HepG2 (cell line): ENCODE results near the gene NCMAP. TPM values are rescaled to one million over a fixed set of nuclear protein-coding genes. Genes with fewer than 3 reads are reported as not detected.

ENCODE experiments used
- ATAC-seq: fragments of 200-7000 bp; cut with Tn5 transposase; 3 replicates; pipeline ENCODE4 v1.9.1; 2020; ENCODE audit warnings: mild to moderate bottlenecking, moderate library complexity
- BruUV-seq: library from RNA; stranded (reverse); fragments of 400-500 nt; replicated peaks from 2 replicates; lab custom pipeline; 2021; lab: Mats Ljungman, UMichigan
- CTCF ChIA-PET: fragments of 300-600 bp; formaldehyde crosslinking; extraction: SDS; loops from one replicate; lab custom pipeline; 2021; ENCODE audit warnings: low total read pairs, inconsistent platforms, low intra/inter-chr PET ratio; lab: Yijun Ruan, JAX
- POLR2A ChIA-PET: fragments of 350-600 bp; sonication (Branson Sonifier 250); formaldehyde crosslinking; loops from one replicate; lab custom pipeline; 2020; ENCODE audit warnings: antibody characterized with exemption, inconsistent platforms; lab: Yijun Ruan, JAX
- DNase-seq: peaks from one replicate; pipeline ENCODE4 v3.0.0-alpha.2; 2015; ENCODE audit warnings: low spot score
- FAIRE-seq: peaks from 3 replicates; lab custom pipeline; 2011; peaks lifted over from hg19 to GRCh38; lab: Jason Lieb, UNC
- H2AFZ ChIP-seq: one replicate; pipeline ENCODE4 v1.6.1; 2011; ENCODE audit warnings: low read length, inconsistent platforms
- H3K27ac ChIP-seq: fragments of 300-600 bp; 3 replicates; pipeline ENCODE4 v1.8.0; 2011; ENCODE audit warnings: mixed run types, mild to moderate bottlenecking, mixed read lengths, low read length, inconsistent platforms; ENCODE audit not compliant: insufficient read depth; ENCODE audit errors: extremely low read length
- H3K27me3 ChIP-seq, 2 experiments: fragments of 200-600 bp in 1 of 2; 2 replicates in 1 of 2; 3 replicates in 1 of 2; pipeline versions ENCODE4 v1.6.0 to v1.8.0; 2011; ENCODE audit warnings: low read length in 2 of 2, mild to moderate bottlenecking in 2 of 2, moderate library complexity in 2 of 2, inconsistent platforms in 1 of 2; ENCODE audit not compliant: insufficient read depth in 2 of 2, control insufficient read depth in 1 of 2
- H3K36me3 ChIP-seq, 2 experiments: fragments of 200-600 bp in 1 of 2; replicated peaks in 1 of 2; 2 replicates in 1 of 2; 3 replicates in 1 of 2; pipeline versions ENCODE4 v1.5.1 to v1.8.0; 2011; ENCODE audit warnings: low read length in 2 of 2, inconsistent platforms in 1 of 2; ENCODE audit not compliant: insufficient read depth in 2 of 2, control insufficient read depth in 1 of 2
- H3K4me1 ChIP-seq: 2 replicates; pipeline ENCODE4 v1.5.1; 2012; ENCODE audit warnings: low read length, inconsistent platforms; ENCODE audit not compliant: insufficient read depth
- H3K4me2 ChIP-seq: 2 replicates; pipeline ENCODE4 v1.6.0; 2011; ENCODE audit warnings: low read depth, low read length, inconsistent platforms
- H3K4me3 ChIP-seq, 3 experiments: fragments of 200-600 bp in 1 of 3; sonication (generic), shearing (Covaris generic) in 1 of 3; replicated peaks in 1 of 3; 2 replicates each; pipeline ENCODE4 v1.5.1; 2011 to 2016; ENCODE audit warnings: low read length in 3 of 3, inconsistent platforms in 2 of 3, low read depth in 2 of 3, mild to moderate bottlenecking in 2 of 3, control low read depth in 1 of 3, mixed read lengths in 1 of 3; ENCODE audit not compliant: insufficient read depth in 1 of 3
- H3K79me2 ChIP-seq: one replicate; pipeline ENCODE4 v1.6.1; 2011; ENCODE audit warnings: low read length, inconsistent platforms; ENCODE audit not compliant: insufficient read depth
- H3K9ac ChIP-seq: 2 replicates; pipeline ENCODE4 v1.6.0; 2011; ENCODE audit warnings: mild to moderate bottlenecking, low read depth, low read length, inconsistent platforms; ENCODE audit not compliant: insufficient read depth
- H3K9me3 ChIP-seq: 2 replicates; pipeline ENCODE4 v1.5.1; 2012; ENCODE audit warnings: mild to moderate bottlenecking, low read length
- H4K20me1 ChIP-seq: 2 replicates; pipeline ENCODE4 v1.6.0; 2011; ENCODE audit warnings: inconsistent platforms, mild to moderate bottlenecking, low read length, moderate library complexity; ENCODE audit not compliant: insufficient read depth
- EED ChIP-seq: sonication (generic); formaldehyde crosslinking; IDR thresholded peaks from 2 replicates; pipeline ENCODE4 v1.5.0; 2020; ENCODE audit warnings: mild to moderate bottlenecking, missing genetic modification reagents
- FLYWCH1 ChIP-seq: sonication (generic); formaldehyde crosslinking; IDR thresholded peaks from 2 replicates; pipeline ENCODE4 v1.8.1; 2023; ENCODE audit warnings: mild to moderate bottlenecking, missing genetic modification reagents
- HNRNPH1 ChIP-seq: fragments of 200-400 bp; formaldehyde crosslinking; optimal IDR thresholded peaks from 2 replicates; pipeline ENCODE3; 2017; ENCODE audit warnings: mild to moderate bottlenecking, low read depth, low read length
- HNRNPUL1 ChIP-seq: fragments of 200-400 bp; formaldehyde crosslinking; IDR thresholded peaks from 2 replicates; pipeline ENCODE4 v1.6.1; 2017; ENCODE audit warnings: low read depth, mild to moderate bottlenecking, low read length, moderate library complexity
- JUNB ChIP-seq: sonication (generic); formaldehyde crosslinking; IDR thresholded peaks from 2 replicates; pipeline ENCODE4 v1.8.0; 2022; ENCODE audit warnings: missing genetic modification reagents, mild to moderate bottlenecking, borderline replicate concordance
- KAT8 ChIP-seq: IDR thresholded peaks from 2 replicates; pipeline ENCODE4 v1.6.1; 2016; ENCODE audit warnings: missing genetic modification reagents, missing compliant biosample characterization
- NFIC ChIP-seq: IDR thresholded peaks from 2 replicates; pipeline ENCODE4 v1.6.1; 2012; ENCODE audit warnings: mild to moderate bottlenecking, low read length, inconsistent platforms
- PRMT3 ChIP-seq: sonication (generic); formaldehyde crosslinking; IDR thresholded peaks from 2 replicates; pipeline ENCODE4 v1.8.1; 2022; ENCODE audit warnings: low read depth, mild to moderate bottlenecking, moderate library complexity, missing genetic modification reagents, borderline replicate concordance
- TEAD3 ChIP-seq: optimal IDR thresholded peaks from 2 replicates; pipeline ENCODE3; 2016; ENCODE audit warnings: borderline replicate concordance
- ZC3H13 ChIP-seq: sonication (generic); formaldehyde crosslinking; IDR thresholded peaks from 2 replicates; pipeline ENCODE4 v1.8.1; 2023; ENCODE audit warnings: mild to moderate bottlenecking, missing genetic modification reagents, moderate library complexity
- ZNF317 ChIP-seq: sonication (generic); formaldehyde crosslinking; IDR thresholded peaks from 2 replicates; pipeline ENCODE4 v1.5.0; 2020; ENCODE audit warnings: mild to moderate bottlenecking, missing genetic modification reagents
- ZNF329 ChIP-seq: sonication (generic); formaldehyde crosslinking; IDR thresholded peaks from 2 replicates; pipeline ENCODE4 v1.9.0; 2021; ENCODE audit warnings: low read depth, mild to moderate bottlenecking, missing genetic modification reagents
- ZNF383 ChIP-seq: sonication (generic); formaldehyde crosslinking; IDR thresholded peaks from 2 replicates; pipeline ENCODE4 v1.4.0; 2020; ENCODE audit warnings: missing genetic modification reagents, mild to moderate bottlenecking, borderline replicate concordance
- ZNF839 ChIP-seq: sonication (generic); formaldehyde crosslinking; IDR thresholded peaks from 2 replicates; pipeline ENCODE4 v1.4.0; 2020; ENCODE audit warnings: missing genetic modification reagents, mild to moderate bottlenecking, borderline replicate concordance
- WGBS: methylation state at CpG from one replicate; pipeline ENCODE4 v1.1.6; 2017; ENCODE audit warnings: low lambda C conversion rate; 5-methylcytosine and 5-hydroxymethylcytosine counted together
- in situ Hi-C: cut with HindIII; loops from 2 replicates; pipeline ENCODE4 v1.10.0; 2017; ENCODE audit warnings: low pct_unique_long_range_greater_than_20kb; ENCODE audit not compliant: extremely low pct_ligation_motif_present
- intact Hi-C: fragments of 100-400 bp; cut with micrococcal nuclease; formaldehyde crosslinking; loops from one replicate; pipeline ENCODE4 v1.10.0; 2022; ENCODE audit not compliant: unreplicated experiment
- polyA plus RNA-seq, 8 experiments: library from polyadenylated mRNA; depleted of rRNA in 3 of 8; stranded (reverse) in 7 of 8; unstranded in 1 of 8; fragments of >200 nt; fragmentation: Illumina TruSeq in 4 of 8; extraction: Trizol in 4 of 8; gene quantifications; 2 replicates each; pipeline versions ENCODE4 v1.2.1 to v1.2.3, GENCODE V29; 2011 to 2016; ENCODE audit warnings: low read depth in 4 of 8, missing spikeins in 1 of 8, mixed read lengths in 1 of 8; ENCODE audit not compliant: insufficient read depth in 1 of 8
- total RNA-seq, 5 experiments: library from RNA; depleted of rRNA; stranded (reverse); fragments of >200 nt; fragmentation: Illumina TruSeq; extraction: Trizol; gene quantifications; 2 replicates each; pipeline ENCODE4 v1.2.3, GENCODE V29; 2016; ENCODE audit warnings: low read depth in 1 of 5
- TF ChIP-seq, protein P1 (sequence below): sonication (generic); formaldehyde crosslinking; IDR thresholded peaks from 2 replicates; pipeline ENCODE4 v1.4.0; 2020; ENCODE audit warnings: missing genetic modification reagents
- TF ChIP-seq, protein P2 (sequence below): sonication (generic); formaldehyde crosslinking; IDR thresholded peaks from 2 replicates; pipeline ENCODE4 v1.5.0; 2020; ENCODE audit warnings: mild to moderate bottlenecking, missing genetic modification reagents, borderline replicate concordance
- TF ChIP-seq, protein P3 (sequence below): sonication (generic); formaldehyde crosslinking; IDR thresholded peaks from 2 replicates; pipeline ENCODE4 v1.4.0; 2020; ENCODE audit warnings: mild to moderate bottlenecking, missing genetic modification reagents
- TF ChIP-seq, protein P4 (sequence below): sonication (generic); formaldehyde crosslinking; IDR thresholded peaks from 2 replicates; pipeline ENCODE4 v1.5.0; 2020; ENCODE audit warnings: missing genetic modification reagents, mild to moderate bottlenecking, borderline replicate concordance

NCMAP gene
- total and polyA plus RNA-seq, 2 of the 13 experiments (the other 11 are each of a cell fraction or from before 2014, with no cell fraction given) = 2.7 to 20.0 TPM

DNA sequence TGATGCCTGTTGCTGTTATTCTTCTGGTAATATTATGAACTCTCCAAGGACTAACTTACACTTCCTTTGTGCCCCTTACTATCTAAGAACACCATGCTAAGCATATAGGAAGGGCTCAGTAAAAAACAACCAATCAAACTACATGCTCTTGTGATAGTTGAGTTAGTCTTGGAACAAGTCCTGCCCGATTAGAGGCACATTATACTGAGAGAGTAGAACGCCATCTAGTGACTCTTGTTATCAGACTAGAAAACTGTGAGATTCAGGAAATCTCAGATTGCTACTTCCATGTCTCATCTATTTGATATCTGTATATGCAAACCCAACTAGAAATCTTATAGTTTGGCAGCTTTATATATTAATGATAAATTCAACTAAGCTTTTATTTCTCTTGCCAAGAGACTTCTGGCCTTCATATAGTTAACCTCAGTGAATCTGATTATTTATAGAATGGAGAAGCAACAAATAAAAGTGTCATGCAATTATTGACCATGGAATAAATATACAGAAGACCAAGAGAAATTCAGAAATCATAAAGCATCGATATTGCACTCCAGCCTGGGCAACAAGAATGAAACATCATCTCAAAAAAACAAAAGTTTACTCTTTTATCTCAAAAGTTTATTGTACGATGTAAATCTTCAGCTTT lies 79.4 kb downstream of the NCMAP start:
- DNase-seq = peak; percentile 72
- ChIA-PET POLR2A (no interaction called here), CTCF (interaction anchor here (0.8 to 1.7 kb wide), 7 partner anchors 42 to 433 kb away, joined by 3 to 6 read pairs (median 4); partner anchors contain the start of genes NCMAP and NIPAL3)
- Histone ChIP-seq H2AFZ (no peak overlapping the region), H3K4me3 (no peak overlapping the region), H3K9ac (no peak overlapping the region), H3K36me3 (no peaks in the 10 kb centered on the region), H3K79me2 (no peaks in the 10 kb centered on the region), H3K4me2 (no peak overlapping the region), H4K20me1 (no peaks in the 10 kb centered on the region), H3K9me3 (no peaks in the 10 kb centered on the region), H3K4me1 (peaks cover 35% of the 10 kb centered on the region), H3K27me3 (no peaks in the 10 kb centered on the region), H3K27ac (no peak overlapping the region)
- ATAC-seq = peak; percentile 74
- 24% methylated on average over 4 of the region's 4 CpGs for WGBS
- FAIRE-seq = peak; percentile 92
- no TSS peak for BruUV-seq
- intact Hi-C loops = loop anchor here (5.0 to 10.0 kb wide), 4 partner anchors 48 to 441 kb away; partner anchors contain the start of gene NCMAP
- in situ Hi-C loops = loop anchor here (10.0 kb wide), 1 partner anchor 91 kb away; no protein-coding TSS in a partner anchor
- TF ChIP-seq PRMT3 (CRISPR knock-in tag) (no peak), ZNF329 (no peak), HNRNPH1 (no peak), EED (CRISPR knock-in tag) (no peak), NFIC (no peak), JUNB (no peak), TEAD3 (CRISPR knock-in tag) (no peak), HNRNPUL1 (no peak), ZNF839 (no peak), KAT8 (0 out of 2 replicates have a peak, but pooled peaks have one; percentile 32), ZNF383 (no peak), ZNF317 (CRISPR knock-in tag) (no peak), FLYWCH1 (no peak), ZC3H13 (CRISPR knock-in tag) (no peak)
- TF ChIP-seq, protein P1, sequence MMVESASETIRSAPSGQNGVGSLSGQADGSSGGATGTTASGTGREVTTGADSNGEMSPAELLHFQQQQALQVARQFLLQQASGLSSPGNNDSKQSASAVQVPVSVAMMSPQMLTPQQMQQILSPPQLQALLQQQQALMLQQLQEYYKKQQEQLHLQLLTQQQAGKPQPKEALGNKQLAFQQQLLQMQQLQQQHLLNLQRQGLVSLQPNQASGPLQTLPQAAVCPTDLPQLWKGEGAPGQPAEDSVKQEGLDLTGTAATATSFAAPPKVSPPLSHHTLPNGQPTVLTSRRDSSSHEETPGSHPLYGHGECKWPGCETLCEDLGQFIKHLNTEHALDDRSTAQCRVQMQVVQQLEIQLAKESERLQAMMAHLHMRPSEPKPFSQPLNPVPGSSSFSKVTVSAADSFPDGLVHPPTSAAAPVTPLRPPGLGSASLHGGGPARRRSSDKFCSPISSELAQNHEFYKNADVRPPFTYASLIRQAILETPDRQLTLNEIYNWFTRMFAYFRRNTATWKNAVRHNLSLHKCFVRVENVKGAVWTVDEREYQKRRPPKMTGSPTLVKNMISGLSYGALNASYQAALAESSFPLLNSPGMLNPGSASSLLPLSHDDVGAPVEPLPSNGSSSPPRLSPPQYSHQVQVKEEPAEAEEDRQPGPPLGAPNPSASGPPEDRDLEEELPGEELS (CRISPR knock-in tag) = no peak
- TF ChIP-seq, protein P2, sequence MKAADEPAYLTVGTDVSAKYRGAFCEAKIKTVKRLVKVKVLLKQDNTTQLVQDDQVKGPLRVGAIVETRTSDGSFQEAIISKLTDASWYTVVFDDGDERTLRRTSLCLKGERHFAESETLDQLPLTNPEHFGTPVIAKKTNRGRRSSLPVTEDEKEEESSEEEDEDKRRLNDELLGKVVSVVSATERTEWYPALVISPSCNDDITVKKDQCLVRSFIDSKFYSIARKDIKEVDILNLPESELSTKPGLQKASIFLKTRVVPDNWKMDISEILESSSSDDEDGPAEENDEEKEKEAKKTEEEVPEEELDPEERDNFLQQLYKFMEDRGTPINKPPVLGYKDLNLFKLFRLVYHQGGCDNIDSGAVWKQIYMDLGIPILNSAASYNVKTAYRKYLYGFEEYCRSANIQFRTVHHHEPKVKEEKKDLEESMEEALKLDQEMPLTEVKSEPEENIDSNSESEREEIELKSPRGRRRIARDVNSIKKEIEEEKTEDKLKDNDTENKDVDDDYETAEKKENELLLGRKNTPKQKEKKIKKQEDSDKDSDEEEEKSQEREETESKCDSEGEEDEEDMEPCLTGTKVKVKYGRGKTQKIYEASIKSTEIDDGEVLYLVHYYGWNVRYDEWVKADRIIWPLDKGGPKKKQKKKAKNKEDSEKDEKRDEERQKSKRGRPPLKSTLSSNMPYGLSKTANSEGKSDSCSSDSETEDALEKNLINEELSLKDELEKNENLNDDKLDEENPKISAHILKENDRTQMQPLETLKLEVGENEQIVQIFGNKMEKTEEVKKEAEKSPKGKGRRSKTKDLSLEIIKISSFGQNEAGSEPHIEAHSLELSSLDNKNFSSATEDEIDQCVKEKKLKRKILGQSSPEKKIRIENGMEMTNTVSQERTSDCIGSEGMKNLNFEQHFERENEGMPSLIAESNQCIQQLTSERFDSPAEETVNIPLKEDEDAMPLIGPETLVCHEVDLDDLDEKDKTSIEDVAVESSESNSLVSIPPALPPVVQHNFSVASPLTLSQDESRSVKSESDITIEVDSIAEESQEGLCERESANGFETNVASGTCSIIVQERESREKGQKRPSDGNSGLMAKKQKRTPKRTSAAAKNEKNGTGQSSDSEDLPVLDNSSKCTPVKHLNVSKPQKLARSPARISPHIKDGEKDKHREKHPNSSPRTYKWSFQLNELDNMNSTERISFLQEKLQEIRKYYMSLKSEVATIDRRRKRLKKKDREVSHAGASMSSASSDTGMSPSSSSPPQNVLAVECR = no peak
- TF ChIP-seq, protein P3, sequence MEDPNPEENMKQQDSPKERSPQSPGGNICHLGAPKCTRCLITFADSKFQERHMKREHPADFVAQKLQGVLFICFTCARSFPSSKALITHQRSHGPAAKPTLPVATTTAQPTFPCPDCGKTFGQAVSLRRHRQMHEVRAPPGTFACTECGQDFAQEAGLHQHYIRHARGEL = no peak
- TF ChIP-seq, protein P4, sequence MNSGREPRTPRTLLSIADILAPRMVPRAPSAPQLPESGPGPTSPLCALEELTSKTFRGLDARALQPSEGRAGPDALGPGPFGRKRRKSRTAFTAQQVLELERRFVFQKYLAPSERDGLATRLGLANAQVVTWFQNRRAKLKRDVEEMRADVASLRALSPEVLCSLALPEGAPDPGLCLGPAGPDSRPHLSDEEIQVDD (CRISPR knock-in tag) = no peak
